ENCODE results near the gene GLIS2.

Gene GLIS2

GRCh38 chr16:4353675-4354074 lies 37.8 kb downstream of the GLIS2 start:
- H3K27ac ChIP-seq (ENCODE audit: low read length): no peak overlapping the region
- TF ChIP-seq EZH2phosphoT487 (IDR thresholded peaks at IDR 0.05; ENCODE audit: low read depth): no peak
- TF ChIP-seq CTCF (IDR thresholded peaks at IDR 0.05; ENCODE audit: low read depth, low read length): no peak
- H3K79me2 ChIP-seq (ENCODE audit: low read length): peaks cover 25% of the 10 kb centered on the region
- peaks cover 9% of the 10 kb centered on the region for H3K4me1 ChIP-seq (ENCODE audit: low read length)
- H3K27me3 ChIP-seq (ENCODE audit: low read depth, low read length): no peaks in the 10 kb centered on the region
- no peak overlapping the region for H3K9ac ChIP-seq (ENCODE audit: low read length)
- H3K9me3 ChIP-seq (ENCODE audit: insufficient read depth, low read length): no peaks in the 10 kb centered on the region
- no peaks in the 10 kb centered on the region for H4K20me1 ChIP-seq (ENCODE audit: insufficient read depth, low read length)
- no peak overlapping the region for H2AFZ ChIP-seq (ENCODE audit: low read depth, low read length)
- H3K36me3 ChIP-seq (replicated peaks; ENCODE audit: low read depth, low read length): no peaks in the 10 kb centered on the region
- no peak overlapping the region for H3K4me2 ChIP-seq (ENCODE audit: low read length)
- no peak overlapping the region for H3K4me3 ChIP-seq (ENCODE audit: low read length)

GRCh38 chr16:4354512-4355409 lies 38.9 kb downstream of the GLIS2 start:
- H3K27me3 ChIP-seq (ENCODE audit: low read depth, low read length): no peaks in the 10 kb centered on the region
- no peaks in the 10 kb centered on the region for H3K36me3 ChIP-seq (replicated peaks; ENCODE audit: low read depth, low read length)
- H3K4me1 ChIP-seq (ENCODE audit: low read length): peaks cover 7% of the 10 kb centered on the region

GRCh38 chr16:4356820-4357219 lies 41.0 kb downstream of the GLIS2 start:
- Histone ChIP-seq H3K4me1 (ENCODE audit: low read length) (no peaks in the 10 kb centered on the region), H3K9ac (ENCODE audit: low read length) (no peak overlapping the region), H3K79me2 (ENCODE audit: low read length) (no peaks in the 10 kb centered on the region), H3K27me3 (ENCODE audit: low read depth, low read length) (no peaks in the 10 kb centered on the region), H2AFZ (ENCODE audit: low read depth, low read length) (no peak overlapping the region), H3K36me3 (replicated peaks; ENCODE audit: low read depth, low read length) (no peaks in the 10 kb centered on the region), H4K20me1 (ENCODE audit: insufficient read depth, low read length) (no peaks in the 10 kb centered on the region), H3K27ac (ENCODE audit: low read length) (no peak overlapping the region), H3K9me3 (ENCODE audit: insufficient read depth, low read length) (no peaks in the 10 kb centered on the region), H3K4me2 (ENCODE audit: low read length) (no peak overlapping the region), H3K4me3 (ENCODE audit: low read length) (no peak overlapping the region)
- TF ChIP-seq CTCF (IDR thresholded peaks at IDR 0.05; ENCODE audit: low read depth, low read length): no peak
- TF ChIP-seq EZH2phosphoT487 (IDR thresholded peaks at IDR 0.05; ENCODE audit: low read depth): no peak

More at GRCh38 chr16:4354512-4355409, 38.9 kb downstream of the GLIS2 start:
- Histone ChIP-seq H3K9ac (ENCODE audit: low read length) (no peak overlapping the region), H3K9me3 (ENCODE audit: insufficient read depth, low read length) (no peaks in the 10 kb centered on the region), H4K20me1 (ENCODE audit: insufficient read depth, low read length) (no peaks in the 10 kb centered on the region), H2AFZ (ENCODE audit: low read depth, low read length) (no peak overlapping the region), H3K4me3 (ENCODE audit: low read length) (no peak overlapping the region), H3K27ac (ENCODE audit: low read length) (no peak overlapping the region), H3K79me2 (ENCODE audit: low read length) (peaks cover 14% of the 10 kb centered on the region), H3K4me2 (ENCODE audit: low read length) (no peak overlapping the region)
- TF ChIP-seq EZH2phosphoT487 (IDR thresholded peaks at IDR 0.05; ENCODE audit: low read depth) (no peak), CTCF (IDR thresholded peaks at IDR 0.05; ENCODE audit: low read depth, low read length) (no peak)

GRCh38 chr16:4358236-4358635 lies 42.4 kb downstream of the GLIS2 start:
- Histone ChIP-seq H3K9ac (ENCODE audit: low read length) (no peak overlapping the region), H3K79me2 (ENCODE audit: low read length) (no peaks in the 10 kb centered on the region), H3K4me1 (ENCODE audit: low read length) (no peaks in the 10 kb centered on the region), H3K27ac (ENCODE audit: low read length) (no peak overlapping the region), H2AFZ (ENCODE audit: low read depth, low read length) (no peak overlapping the region), H3K36me3 (replicated peaks; ENCODE audit: low read depth, low read length) (no peaks in the 10 kb centered on the region), H3K9me3 (ENCODE audit: insufficient read depth, low read length) (no peaks in the 10 kb centered on the region), H3K4me2 (ENCODE audit: low read length) (no peak overlapping the region), H3K4me3 (ENCODE audit: low read length) (no peak overlapping the region), H3K27me3 (ENCODE audit: low read depth, low read length) (no peaks in the 10 kb centered on the region), H4K20me1 (ENCODE audit: insufficient read depth, low read length) (no peaks in the 10 kb centered on the region)
- TF ChIP-seq CTCF (IDR thresholded peaks at IDR 0.05; ENCODE audit: low read depth, low read length): no peak

Data from OCI-LY3 (cell line).